CD4-positive, alpha-beta T cell treated with Interferon alpha-2 for 1 hour (primary cell): ENCODE data around the gene RERE.

Source experiments
- DNase-seq, 2 donors: peaks; one replicate each; pipeline ENCODE4 v3.0.0-alpha.2; 2020 to 2022

Gene RERE

DNA sequence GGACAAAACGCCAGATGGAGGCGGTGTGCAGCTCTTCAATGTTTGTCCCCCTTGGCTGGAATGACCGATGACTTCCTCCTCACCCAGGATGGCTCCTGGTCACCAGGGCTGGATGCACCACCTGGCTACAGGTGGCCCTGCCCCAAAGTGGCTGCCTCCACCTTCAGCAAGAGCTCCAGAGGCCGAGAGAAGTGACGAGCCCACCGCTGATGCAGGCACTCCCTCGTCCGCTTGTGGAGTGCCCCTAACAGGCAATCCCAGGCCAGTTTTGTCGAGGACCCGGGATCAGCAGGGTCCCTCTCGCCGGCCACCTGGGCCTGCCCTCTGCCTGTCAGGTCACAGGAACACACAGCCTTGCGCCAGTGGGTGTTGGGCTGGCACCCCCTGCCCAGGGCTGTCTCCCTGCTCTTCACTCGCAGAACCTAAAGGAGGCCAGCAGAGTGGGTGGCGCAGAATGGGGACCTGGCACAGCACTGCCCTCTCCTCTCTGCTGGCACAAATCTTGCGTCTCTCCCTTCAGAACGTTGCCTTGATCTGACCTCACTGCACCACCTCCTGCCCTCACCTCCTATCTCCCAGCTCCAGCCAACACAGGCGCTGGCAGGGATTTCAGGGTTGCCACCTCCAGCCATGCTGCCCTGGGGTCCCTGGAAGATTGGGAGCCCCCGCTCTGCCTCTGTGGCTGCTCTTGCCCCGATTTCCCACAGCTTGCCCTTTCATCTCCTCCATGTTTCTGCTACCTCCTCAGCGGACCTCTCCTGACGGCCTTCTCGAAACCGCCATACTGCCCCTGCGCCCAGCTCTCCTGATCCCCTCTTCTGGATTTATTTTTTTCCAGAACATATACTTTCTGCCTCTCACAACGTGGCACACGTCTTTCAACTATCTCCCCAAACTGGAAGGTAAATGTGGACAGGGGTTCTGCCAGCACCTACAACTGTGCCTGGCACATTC, 460.9 kb downstream of the RERE start:
- DNase-seq: no peak

GRCh38 chr1:8355439-8356255, 461.8 kb downstream of the RERE start:
- no peak for DNase-seq

GRCh38 chr1:8354038-8354437, 463.4 kb downstream of the RERE start:
- DNase-seq: no peak

- DNase-seq: no peak
Observed at GRCh38 chr1:8352886-8353785, 464.3 kb downstream of the RERE start.

DNA sequence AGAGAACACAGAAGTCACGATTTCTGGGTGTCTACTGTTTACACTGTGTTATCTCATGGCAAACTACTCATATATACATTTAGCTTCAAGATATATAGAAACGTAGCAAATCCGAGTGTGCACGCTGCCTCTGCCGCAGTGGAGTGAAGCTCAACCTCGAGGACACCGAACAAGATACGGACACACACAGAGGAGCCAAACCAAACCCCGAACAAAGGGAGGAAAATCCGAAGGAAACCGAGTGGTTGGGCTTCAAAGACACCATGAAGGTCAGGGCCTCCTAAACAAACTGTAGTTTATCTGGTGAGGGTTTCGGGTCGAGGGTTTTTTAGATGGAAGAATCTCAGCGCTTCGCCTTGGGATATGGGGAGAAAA, 465.0 kb downstream of the RERE start:
- no peak for DNase-seq

- peak in 1 of 2 donors; percentile 14 for DNase-seq
Observed at GRCh38 chr1:8351693-8352470, 465.6 kb downstream of the RERE start.

GRCh38 chr1:8350914-8351684, 466.3 kb downstream of the RERE start:
- no peak for DNase-seq

DNA sequence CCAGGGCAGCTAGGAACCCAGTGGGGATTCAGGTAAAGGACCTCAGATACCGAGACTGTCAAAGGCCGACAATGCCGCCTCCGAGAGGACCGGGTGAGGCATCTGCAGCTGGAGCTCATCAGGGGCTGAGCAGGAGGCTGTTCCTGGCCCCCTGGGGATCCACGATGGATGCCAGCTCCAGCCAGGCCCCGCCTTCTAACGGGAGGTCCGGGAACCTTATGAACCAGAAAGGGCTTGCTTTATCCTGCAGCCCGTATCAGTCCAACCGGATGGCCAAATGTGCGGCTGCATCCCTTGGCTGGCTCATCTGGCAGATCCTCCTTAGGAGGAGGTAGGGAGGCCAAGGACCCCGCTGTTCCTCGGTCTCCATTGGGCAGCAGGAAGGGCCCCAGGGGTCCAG, 467.5 kb downstream of the RERE start:
- no peak for DNase-seq

GRCh38 chr1:8349473-8349865, 468.0 kb downstream of the RERE start:
- DNase-seq: no peak

DNA sequence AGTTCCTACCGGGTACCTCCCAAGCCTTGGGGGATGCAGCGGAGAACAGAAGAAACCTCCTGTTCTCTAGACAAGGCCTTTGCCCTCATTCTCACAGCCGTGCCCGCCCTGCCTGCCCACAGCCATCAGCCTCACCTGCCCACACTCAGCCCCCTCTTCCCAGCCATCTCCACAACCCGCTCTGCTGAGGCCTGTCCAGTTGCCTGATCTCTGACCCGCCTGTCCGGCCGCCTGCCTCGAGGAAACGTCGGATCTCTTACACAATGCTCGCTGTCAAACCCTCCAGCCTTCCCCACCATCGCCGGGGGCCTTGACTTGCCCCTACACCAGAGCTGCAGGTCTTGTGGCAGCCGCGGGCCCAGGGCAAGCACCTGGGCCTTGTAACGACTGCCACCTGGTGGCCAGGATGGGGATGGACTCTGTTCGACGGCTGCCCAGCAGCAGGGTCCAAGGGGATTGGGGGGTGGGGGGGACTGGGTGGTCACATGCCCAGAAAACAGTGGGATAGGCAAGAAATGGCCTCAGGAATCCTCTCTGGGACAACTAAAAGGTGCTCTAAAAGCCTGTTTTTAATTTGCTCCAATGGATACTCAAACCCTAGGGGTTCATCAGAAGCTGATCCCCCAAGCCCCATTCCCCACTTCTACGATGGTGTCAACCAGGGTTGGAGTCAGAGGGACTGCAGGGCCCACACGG, 468.5 kb downstream of the RERE start:
- peak; percentile 66 to 78 for DNase-seq

- DNase-seq: no peak
Observed at GRCh38 chr1:8348047-8348776, 469.2 kb downstream of the RERE start.

DNA sequence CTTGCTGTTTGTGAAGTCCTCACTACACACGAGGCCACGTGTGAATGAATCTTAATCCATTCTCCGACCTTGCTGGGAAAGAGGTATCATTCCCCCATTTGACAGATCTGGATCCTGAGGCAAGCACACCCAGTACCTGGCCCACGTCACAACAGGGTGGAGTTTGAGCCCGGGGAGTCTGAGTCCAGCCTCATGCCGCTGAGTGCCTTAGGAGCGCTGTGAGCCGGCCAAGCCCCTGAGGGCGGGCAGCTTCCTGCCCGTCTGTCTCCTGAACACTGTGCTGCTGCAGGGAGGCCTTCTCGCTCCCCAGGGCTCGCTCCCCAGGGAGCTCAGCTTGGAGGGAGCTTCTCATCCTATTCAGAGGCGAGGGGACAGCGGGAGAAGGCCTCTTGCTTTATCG, 469.8 kb downstream of the RERE start:
- no peak for DNase-seq

DNA sequence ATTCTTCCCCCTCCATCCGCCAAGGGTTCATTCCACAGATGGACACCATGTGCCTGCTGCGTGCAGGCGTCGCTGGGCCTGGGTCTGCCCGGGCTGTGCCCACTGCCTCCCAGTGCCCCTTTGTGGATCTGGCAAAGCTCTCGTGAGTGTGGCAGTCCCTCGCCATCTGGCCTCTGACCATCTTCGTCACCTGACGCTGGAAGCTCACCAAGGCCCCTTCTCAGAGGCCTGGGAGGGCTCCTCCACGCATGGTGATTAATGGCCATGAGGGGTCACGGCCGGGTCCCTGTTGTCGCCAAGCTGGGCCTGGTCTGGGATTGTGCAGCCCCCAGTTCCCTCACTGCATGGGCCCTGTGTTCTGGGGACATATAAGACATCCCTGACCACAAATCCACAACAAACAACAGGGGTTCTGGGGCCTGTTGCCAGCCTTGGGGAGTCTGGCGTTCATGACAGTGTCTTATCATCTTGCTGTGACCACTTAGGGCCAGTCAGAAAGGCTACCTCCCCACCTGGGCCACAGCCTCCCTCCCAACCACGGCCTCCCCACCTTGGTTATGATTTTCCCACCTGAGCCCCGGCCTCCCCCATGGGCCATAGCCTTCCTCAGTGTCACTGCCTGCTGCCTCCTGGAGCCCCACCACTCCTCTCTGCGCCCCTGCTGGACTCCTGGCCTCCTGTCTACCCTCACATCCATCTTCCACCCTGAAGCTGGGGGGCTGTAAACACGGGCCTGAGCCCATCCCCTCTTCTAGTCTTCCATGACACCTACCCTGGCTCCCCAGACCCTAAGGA, 471.6 kb downstream of the RERE start:
- no peak for DNase-seq

GRCh38 chr1:8344893-8345507, 472.4 kb downstream of the RERE start:
- no peak for DNase-seq

DNA sequence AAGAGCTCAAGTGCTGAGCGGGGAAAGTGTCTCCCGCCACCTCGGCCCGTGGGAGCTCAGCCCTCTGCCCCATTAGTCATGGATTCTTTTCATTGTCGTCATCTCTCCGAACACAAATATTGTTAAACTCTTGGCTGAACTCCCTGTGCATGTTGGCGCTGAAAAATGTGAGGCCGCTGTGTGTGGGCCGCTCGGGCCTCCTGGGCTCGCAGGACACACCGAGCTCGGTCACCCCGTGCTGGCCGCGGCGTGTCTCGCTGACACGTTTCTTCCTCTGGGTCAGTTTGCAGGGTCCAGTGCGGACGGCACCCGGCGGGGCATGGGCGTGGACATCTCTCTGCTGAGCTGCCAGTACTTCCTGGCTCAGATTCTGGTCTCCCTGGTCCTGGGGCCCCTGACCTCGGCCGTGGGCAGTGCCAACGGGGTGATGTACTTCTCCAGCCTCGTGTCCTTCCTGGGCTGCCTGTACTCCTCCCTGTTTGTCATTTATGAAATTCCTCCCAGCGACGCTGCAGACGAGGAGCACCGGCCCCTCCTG, 473.9 kb downstream of the RERE start:
- no peak for DNase-seq

DNA sequence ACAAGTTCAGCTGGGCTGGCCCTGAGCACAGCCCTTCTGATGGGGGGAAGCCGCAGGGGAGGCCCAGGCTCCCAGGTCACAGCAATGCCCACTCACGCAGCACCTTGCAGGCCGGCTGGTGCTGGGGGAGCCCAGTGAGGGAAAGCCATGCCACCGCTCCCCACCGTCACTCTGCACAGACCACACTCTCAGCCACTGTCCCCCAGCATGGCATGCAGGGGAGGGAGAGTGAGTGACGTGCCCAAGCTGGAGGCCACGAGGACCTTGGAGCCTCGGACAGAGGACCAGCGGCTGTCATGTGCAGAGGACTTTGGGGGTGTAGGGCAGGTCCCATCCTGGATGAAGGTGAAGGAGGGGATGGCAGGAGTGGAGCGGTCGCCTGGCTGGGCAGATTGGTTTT, 474.4 kb downstream of the RERE start:
- DNase-seq: no peak

DNA sequence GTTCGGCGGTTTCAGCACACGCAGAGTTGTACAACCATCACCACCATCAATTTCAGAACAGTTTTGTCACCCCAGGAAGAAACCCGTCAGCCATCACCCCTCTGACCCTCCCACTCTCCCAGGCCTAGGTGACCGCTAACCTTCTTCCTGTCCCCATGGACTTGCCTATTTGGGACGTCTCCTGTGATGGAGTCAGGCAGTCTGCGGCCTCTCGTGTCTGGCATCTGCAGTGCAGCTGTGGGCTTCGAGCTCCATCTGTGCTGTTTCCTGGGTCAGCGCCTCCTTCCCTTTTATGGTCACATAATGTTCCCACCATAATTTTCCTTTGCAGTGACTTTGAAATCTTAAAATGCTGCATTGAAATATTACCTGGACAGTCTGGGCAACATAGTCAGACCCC, 475.1 kb downstream of the RERE start:
- no peak for DNase-seq

DNA sequence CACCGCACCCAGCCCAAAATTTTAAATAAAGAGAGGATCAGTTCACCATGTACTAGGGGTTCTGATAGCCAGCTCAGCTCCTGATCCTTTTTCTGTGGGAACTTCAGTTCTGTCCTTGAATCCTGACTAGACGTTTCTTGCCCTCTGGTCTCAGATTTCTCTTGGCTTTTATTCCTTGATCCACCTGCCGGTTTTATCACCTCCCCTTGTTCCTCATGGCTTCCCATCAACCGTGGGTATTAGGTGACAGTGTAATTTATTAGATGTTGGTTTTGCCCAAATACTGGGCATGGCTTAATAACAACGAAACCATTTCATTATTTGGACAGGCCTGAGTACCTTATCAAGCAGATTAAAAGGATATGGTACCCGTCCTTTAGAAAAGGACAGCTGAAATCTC, 477.0 kb downstream of the RERE start:
- no peak for DNase-seq
